ENCODE data around the gene JAGN1.
"Not testable (repeated sequence)": the region's sequence is repeated elsewhere in the genome, so short reads cannot be mapped to it uniquely, and the experiment has no call there.

JAGN1 gene

GRCh38 chr3:9888540-9888939, 1.9 kb upstream of the JAGN1 start:
- peaks cover 9% of the 10 kb centered on the region; the same call in 1 of the 2 replicates for H4K20me1 ChIP-seq (ENCODE audit: insufficient read depth, low read length)
- no peak overlapping the region for H2AFZ ChIP-seq (ENCODE audit: low read depth, low read length)
- no peak for TF ChIP-seq CTCF (IDR thresholded peaks at IDR 0.05; ENCODE audit: low read depth, low read length)
- TF ChIP-seq EZH2phosphoT487 (IDR thresholded peaks at IDR 0.05; ENCODE audit: low read depth) = no peak
- no peak overlapping the region for H3K9ac ChIP-seq (ENCODE audit: low read length)
- H3K79me2 ChIP-seq (ENCODE audit: low read length) = peaks cover 32% of the 10 kb centered on the region
- no peak overlapping the region for H3K4me2 ChIP-seq (ENCODE audit: low read length)
- H3K27ac ChIP-seq (ENCODE audit: low read length) = no peak overlapping the region
- peaks cover 13% of the 10 kb centered on the region for H3K36me3 ChIP-seq (replicated peaks; ENCODE audit: low read depth, low read length)
- no peaks in the 10 kb centered on the region for H3K27me3 ChIP-seq (ENCODE audit: low read depth, low read length)
- H3K4me3 ChIP-seq (ENCODE audit: low read length) = no peak overlapping the region
- H3K4me1 ChIP-seq (ENCODE audit: low read length) = peaks cover 8% of the 10 kb centered on the region
- H3K9me3 ChIP-seq (ENCODE audit: insufficient read depth, low read length) = no peaks in the 10 kb centered on the region

- Histone ChIP-seq H3K27ac (ENCODE audit: low read length) (no peak overlapping the region), H3K9ac (ENCODE audit: low read length) (no peak overlapping the region), H4K20me1 (ENCODE audit: insufficient read depth, low read length) (peaks cover 9% of the 10 kb centered on the region; the same call in 1 of the 2 replicates), H3K4me1 (ENCODE audit: low read length) (peaks cover 8% of the 10 kb centered on the region), H2AFZ (ENCODE audit: low read depth, low read length) (no peak overlapping the region; the same call in 1 of the 2 replicates), H3K36me3 (replicated peaks; ENCODE audit: low read depth, low read length) (peaks cover 19% of the 10 kb centered on the region), H3K27me3 (ENCODE audit: low read depth, low read length) (no peaks in the 10 kb centered on the region), H3K9me3 (ENCODE audit: insufficient read depth, low read length) (no peaks in the 10 kb centered on the region), H3K79me2 (ENCODE audit: low read length) (peaks cover 39% of the 10 kb centered on the region), H3K4me2 (ENCODE audit: low read length) (0 out of 2 replicates have a peak overlapping the region, but pooled peaks have one; percentile 80), H3K4me3 (ENCODE audit: low read length) (peak overlapping the region; percentile 92; the same call in 1 of the 2 replicates)
- TF ChIP-seq CTCF (IDR thresholded peaks at IDR 0.05; ENCODE audit: low read depth, low read length) = no peak
- no peak for TF ChIP-seq EZH2phosphoT487 (IDR thresholded peaks at IDR 0.05; ENCODE audit: low read depth)
Observed at GRCh38 chr3:9889405-9889804, 1.0 kb upstream of the JAGN1 start.

- peaks cover 50% of the 10 kb centered on the region for H3K79me2 ChIP-seq (ENCODE audit: low read length)
- no peaks in the 10 kb centered on the region for H3K9me3 ChIP-seq (ENCODE audit: insufficient read depth, low read length)
- H2AFZ ChIP-seq (ENCODE audit: low read depth, low read length) = no peak overlapping the region
- peaks cover 8% of the 10 kb centered on the region for H3K4me1 ChIP-seq (ENCODE audit: low read length)
- TF ChIP-seq CTCF (IDR thresholded peaks at IDR 0.05; ENCODE audit: low read depth, low read length) (no peak), EZH2phosphoT487 (IDR thresholded peaks at IDR 0.05; ENCODE audit: low read depth) (no peak)
- peak overlapping the region; percentile 62 for H3K4me2 ChIP-seq (ENCODE audit: low read length)
- H3K4me3 ChIP-seq (ENCODE audit: low read length) = peak overlapping the region; percentile 92
- H3K27ac ChIP-seq (ENCODE audit: low read length) = peak overlapping the region; percentile 79
- peaks cover 14% of the 10 kb centered on the region for H4K20me1 ChIP-seq (ENCODE audit: insufficient read depth, low read length)
- H3K27me3 ChIP-seq (ENCODE audit: low read depth, low read length) = no peaks in the 10 kb centered on the region
- peaks cover 28% of the 10 kb centered on the region for H3K36me3 ChIP-seq (replicated peaks; ENCODE audit: low read depth, low read length)
- H3K9ac ChIP-seq (ENCODE audit: low read length) = peak overlapping the region; percentile 91
Observed at GRCh38 chr3:9891072-9891622, 737 bp downstream of the JAGN1 start.

- H3K4me1 ChIP-seq (ENCODE audit: low read length) = peaks cover 8% of the 10 kb centered on the region
- no peaks in the 10 kb centered on the region for H3K27me3 ChIP-seq (ENCODE audit: low read depth, low read length)
- H3K36me3 ChIP-seq (replicated peaks; ENCODE audit: low read depth, low read length) = peaks cover 29% of the 10 kb centered on the region
- H3K27ac ChIP-seq (ENCODE audit: low read length) = no peak overlapping the region
- TF ChIP-seq CTCF (IDR thresholded peaks at IDR 0.05; ENCODE audit: low read depth, low read length) (no peak), EZH2phosphoT487 (IDR thresholded peaks at IDR 0.05; ENCODE audit: low read depth) (no peak)
- H3K9ac ChIP-seq (ENCODE audit: low read length) = no peak overlapping the region
- H3K9me3 ChIP-seq (ENCODE audit: insufficient read depth, low read length) = no peaks in the 10 kb centered on the region
- no peak overlapping the region for H3K4me3 ChIP-seq (ENCODE audit: low read length)
- no peak overlapping the region for H3K4me2 ChIP-seq (ENCODE audit: low read length)
- peaks cover 17% of the 10 kb centered on the region for H4K20me1 ChIP-seq (ENCODE audit: insufficient read depth, low read length)
- no peak overlapping the region for H2AFZ ChIP-seq (ENCODE audit: low read depth, low read length)
- H3K79me2 ChIP-seq (ENCODE audit: low read length) = peaks cover 50% of the 10 kb centered on the region
Observed at GRCh38 chr3:9893739-9894138, 3.3 kb downstream of the JAGN1 start.

GRCh38 chr3:9895715-9896114, 5.3 kb downstream of the JAGN1 start:
- H3K79me2 ChIP-seq (ENCODE audit: low read length) = peaks cover 46% of the 10 kb centered on the region
- H3K27me3 ChIP-seq (ENCODE audit: low read depth, low read length); H3K9me3 ChIP-seq (ENCODE audit: insufficient read depth, low read length); H2AFZ ChIP-seq (ENCODE audit: low read depth, low read length); H3K4me1 ChIP-seq (ENCODE audit: low read length); H3K4me3 ChIP-seq (ENCODE audit: low read length); H3K9ac ChIP-seq (ENCODE audit: low read length); H3K4me2 ChIP-seq (ENCODE audit: low read length); H3K27ac ChIP-seq (ENCODE audit: low read length): not testable (repeated sequence)
- H4K20me1 ChIP-seq (ENCODE audit: insufficient read depth, low read length) = peaks cover 17% of the 10 kb centered on the region
- H3K36me3 ChIP-seq (replicated peaks; ENCODE audit: low read depth, low read length) = peaks cover 29% of the 10 kb centered on the region

GRCh38 chr3:9896755-9897407, 6.5 kb downstream of the JAGN1 start:
- not testable (repeated sequence) for H3K4me1 ChIP-seq (ENCODE audit: low read length); H3K27ac ChIP-seq (ENCODE audit: low read length); H3K9ac ChIP-seq (ENCODE audit: low read length); H3K4me2 ChIP-seq (ENCODE audit: low read length); H3K4me3 ChIP-seq (ENCODE audit: low read length); H3K9me3 ChIP-seq (ENCODE audit: insufficient read depth, low read length); H3K27me3 ChIP-seq (ENCODE audit: low read depth, low read length); H2AFZ ChIP-seq (ENCODE audit: low read depth, low read length)
- H3K36me3 ChIP-seq (replicated peaks; ENCODE audit: low read depth, low read length) = peaks cover 29% of the 10 kb centered on the region
- H3K79me2 ChIP-seq (ENCODE audit: low read length) = peaks cover 34% of the 10 kb centered on the region
- peaks cover 17% of the 10 kb centered on the region for H4K20me1 ChIP-seq (ENCODE audit: insufficient read depth, low read length)
